ENCODE measurements around the gene PSG6.
"Not testable (repeated sequence)": the region's sequence is repeated elsewhere in the genome, so short reads cannot be mapped to it uniquely, and the experiment has no call there.

- not testable (repeated sequence) for TF ChIP-seq EZH2phosphoT487 (conservative IDR thresholded peaks at IDR 0.05; ENCODE audit: low read length)
- TF ChIP-seq, protein P1, sequence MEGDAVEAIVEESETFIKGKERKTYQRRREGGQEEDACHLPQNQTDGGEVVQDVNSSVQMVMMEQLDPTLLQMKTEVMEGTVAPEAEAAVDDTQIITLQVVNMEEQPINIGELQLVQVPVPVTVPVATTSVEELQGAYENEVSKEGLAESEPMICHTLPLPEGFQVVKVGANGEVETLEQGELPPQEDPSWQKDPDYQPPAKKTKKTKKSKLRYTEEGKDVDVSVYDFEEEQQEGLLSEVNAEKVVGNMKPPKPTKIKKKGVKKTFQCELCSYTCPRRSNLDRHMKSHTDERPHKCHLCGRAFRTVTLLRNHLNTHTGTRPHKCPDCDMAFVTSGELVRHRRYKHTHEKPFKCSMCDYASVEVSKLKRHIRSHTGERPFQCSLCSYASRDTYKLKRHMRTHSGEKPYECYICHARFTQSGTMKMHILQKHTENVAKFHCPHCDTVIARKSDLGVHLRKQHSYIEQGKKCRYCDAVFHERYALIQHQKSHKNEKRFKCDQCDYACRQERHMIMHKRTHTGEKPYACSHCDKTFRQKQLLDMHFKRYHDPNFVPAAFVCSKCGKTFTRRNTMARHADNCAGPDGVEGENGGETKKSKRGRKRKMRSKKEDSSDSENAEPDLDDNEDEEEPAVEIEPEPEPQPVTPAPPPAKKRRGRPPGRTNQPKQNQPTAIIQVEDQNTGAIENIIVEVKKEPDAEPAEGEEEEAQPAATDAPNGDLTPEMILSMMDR (IDR thresholded peaks at IDR 0.05; ENCODE audit: insufficient read depth, low read length, poor library complexity, severe bottlenecking), result not testable (repeated sequence)
Measured at GRCh38 chr19:42916931-42917330, 763 bp downstream of the PSG6 start.

Data from SU-DHL-6 (cell line).